Spleen (tissue), 11 donors: ENCODE measurements around the gene TRIO. TPM values are rescaled to one million over a fixed set of nuclear protein-coding genes. Genes with fewer than 3 reads are reported as not detected.

Experiments
- DNase-seq: peaks from one replicate; pipeline ENCODE4 v3.0.0-alpha.2; 2020
- H3K27ac ChIP-seq, 8 donors: fragments of 200-600 bp; sonication (generic) in 7 of 8; 1 replicate in 4 of 8; 2 replicates in 4 of 8; pipeline versions ENCODE4 v1.5.0 to v1.8.0; 2016 to 2021; ENCODE audit warnings: inconsistent platforms in 4 of 8, mild to moderate bottlenecking in 4 of 8, moderate library complexity in 1 of 8
- H3K27me3 ChIP-seq, 7 donors: fragments of 200-600 bp; sonication (generic) in 6 of 7; replicated peaks in 1 of 7; 1 replicate in 4 of 7; 2 replicates in 3 of 7; pipeline versions ENCODE4 v1.5.0 to v1.8.0; 2016 to 2021; ENCODE audit warnings: inconsistent platforms in 3 of 7, mild to moderate bottlenecking in 1 of 7
- H3K36me3 ChIP-seq, 6 donors: fragments of 200-600 bp; sonication (generic) in 5 of 6; 1 replicate in 4 of 6; 2 replicates in 2 of 6; pipeline versions ENCODE4 v1.5.0 to v1.8.0; 2016 to 2021; ENCODE audit warnings: inconsistent platforms in 2 of 6
- H3K4me1 ChIP-seq, 6 donors: fragments of 200-600 bp; sonication (generic) in 5 of 6; 1 replicate in 3 of 6; 2 replicates in 3 of 6; pipeline versions ENCODE4 v1.5.0 to v1.8.0; 2016 to 2021; ENCODE audit warnings: inconsistent platforms in 3 of 6
- H3K4me3 ChIP-seq, 8 donors: fragments of 200-600 bp; sonication (generic) in 7 of 8; 1 replicate in 4 of 8; 2 replicates in 4 of 8; pipeline versions ENCODE4 v1.5.0 to v1.8.0; 2016 to 2021; ENCODE audit warnings: inconsistent platforms in 4 of 8, mild to moderate bottlenecking in 4 of 8, moderate library complexity in 2 of 8
- H3K9me3 ChIP-seq, 8 donors: fragments of 200-600 bp; sonication (generic) in 7 of 8; 1 replicate in 4 of 8; 2 replicates in 4 of 8; pipeline versions ENCODE4 v1.5.0 to v1.8.0; 2016 to 2021; ENCODE audit warnings: inconsistent platforms in 4 of 8
- POLR2A ChIP-seq, 3 donors: fragments of 450-650 bp; IDR thresholded peaks; one replicate each; pipeline ENCODE4 v1.5.1; 2017; ENCODE audit warnings: antibody characterized with exemption in 3 of 3, mild to moderate bottlenecking in 1 of 3
- POLR2AphosphoS5 ChIP-seq, 3 donors: sonication (generic); formaldehyde crosslinking; IDR thresholded peaks; one replicate each; pipeline ENCODE4 v1.5.1; 2017; ENCODE audit warnings: antibody characterized with exemption in 3 of 3
- WGBS, 5 donors: extraction: QIAGEN DNeasy Blood & Tissue Kit in 3 of 5; methylation state at CpG; one replicate each; pipeline versions ENCODE4 v1.1.5 to v1.1.7; 2013 to 2018; 5-methylcytosine and 5-hydroxymethylcytosine counted together
- intact Hi-C: fragments of 100-400 bp; cut with DNase I; formaldehyde crosslinking; loops from one replicate; pipeline ENCODE4 v1.15.0; 2023; ENCODE audit warnings: low total_unique reads
- polyA plus RNA-seq, 3 donors: library from polyadenylated mRNA; stranded (reverse); fragments of 200-250 nt; gene quantifications; one replicate each; pipeline ENCODE4 v1.2.1, GENCODE V29; 2013
- total RNA-seq, 7 donors: library from RNA; depleted of rRNA in 3 of 7; stranded (reverse); fragments of >200 nt in 3 of 7; fragmentation: NEBNext Ultra II Directional in 4 of 7; extraction: Animal tissue kit (Norgen Biotek cat#: 25700) in 4 of 7; gene quantifications; one replicate each; pipeline versions ENCODE4 v1.1.0 to v1.2.1, GENCODE V29; 2016 to 2021
- TF ChIP-seq, protein P1 (sequence below), 11 experiments: fragments of 200-600 bp in 7 of 11; fragments of 450-650 bp in 4 of 11; sonication (generic) in 4 of 11; IDR thresholded peaks in 8 of 11; conservative IDR thresholded peaks in 3 of 11; 1 replicate in 7 of 11; 2 replicates in 4 of 11; pipeline versions ENCODE4 v1.4.0 to v1.8.0; 2016 to 2021; ENCODE audit warnings: antibody characterized with exemption in 11 of 11, inconsistent platforms in 4 of 11, mild to moderate bottlenecking in 1 of 11
- donor health status: healthy with polysubstance abuse.
- donor health status: DM: no; HTN: no; CAD: no; lungs with moderate emphysema.
- donor health status: DM: no; HTN: no; CAD: no.
- donor health status: Bipolar disorder and iron deficiency.
- donor health status: healthy.
- donor health status: DM: no; HTN: no; CAD: no.
- donor health status: DM: yes; HTN: yes; CAD: no.

Gene TRIO
- total and polyA plus RNA-seq, 10 donors = 21.5 to 280 (median 190) TPM

DNA sequence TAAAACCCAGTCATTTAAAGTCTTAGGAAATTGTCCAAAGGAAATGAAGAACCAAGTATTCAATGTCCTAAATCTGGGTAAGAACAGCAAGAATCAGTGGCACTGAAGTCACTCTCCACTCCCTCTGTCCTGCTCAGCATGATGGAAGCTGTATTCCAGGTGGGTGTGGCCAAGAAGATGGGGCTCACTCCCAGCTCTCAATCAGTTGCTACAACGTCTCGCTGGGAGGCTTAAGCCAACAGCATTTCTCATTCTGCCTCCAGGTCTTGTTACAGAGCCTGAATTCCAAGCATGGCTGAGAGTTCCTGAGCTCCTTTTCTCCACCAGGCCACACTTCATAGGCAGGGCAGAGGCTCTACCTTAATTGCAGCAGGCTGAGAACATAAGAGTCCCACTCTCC, 41.2 kb upstream of the TRIO start:
- Histone ChIP-seq H3K4me3 (no peak overlapping the region), H3K27ac (no peak overlapping the region), H3K27me3 (peaks cover 0 to 7% (median 0%) of the 10 kb centered on the region in 7 donors), H3K4me1 (no peaks in the 10 kb centered on the region), H3K9me3 (peaks cover 0 to 26% (median 5%) of the 10 kb centered on the region in 8 donors), H3K36me3 (no peaks in the 10 kb centered on the region)
- 86 to 94% (median 92%) methylated on average over 2 of the region's 2 CpGs for WGBS, 5 donors
- DNase-seq = no peak
- intact Hi-C loops = loop anchor here (10.0 kb wide), 1 partner anchor 117 kb away; no protein-coding TSS in a partner anchor
- TF ChIP-seq POLR2A (IDR thresholded peaks at IDR 0.05) = no peak
- TF ChIP-seq, protein P1, sequence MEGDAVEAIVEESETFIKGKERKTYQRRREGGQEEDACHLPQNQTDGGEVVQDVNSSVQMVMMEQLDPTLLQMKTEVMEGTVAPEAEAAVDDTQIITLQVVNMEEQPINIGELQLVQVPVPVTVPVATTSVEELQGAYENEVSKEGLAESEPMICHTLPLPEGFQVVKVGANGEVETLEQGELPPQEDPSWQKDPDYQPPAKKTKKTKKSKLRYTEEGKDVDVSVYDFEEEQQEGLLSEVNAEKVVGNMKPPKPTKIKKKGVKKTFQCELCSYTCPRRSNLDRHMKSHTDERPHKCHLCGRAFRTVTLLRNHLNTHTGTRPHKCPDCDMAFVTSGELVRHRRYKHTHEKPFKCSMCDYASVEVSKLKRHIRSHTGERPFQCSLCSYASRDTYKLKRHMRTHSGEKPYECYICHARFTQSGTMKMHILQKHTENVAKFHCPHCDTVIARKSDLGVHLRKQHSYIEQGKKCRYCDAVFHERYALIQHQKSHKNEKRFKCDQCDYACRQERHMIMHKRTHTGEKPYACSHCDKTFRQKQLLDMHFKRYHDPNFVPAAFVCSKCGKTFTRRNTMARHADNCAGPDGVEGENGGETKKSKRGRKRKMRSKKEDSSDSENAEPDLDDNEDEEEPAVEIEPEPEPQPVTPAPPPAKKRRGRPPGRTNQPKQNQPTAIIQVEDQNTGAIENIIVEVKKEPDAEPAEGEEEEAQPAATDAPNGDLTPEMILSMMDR (IDR thresholded peaks at IDR 0.05 in 8 of 11, conservative IDR thresholded peaks at IDR 0.05 in 3 of 11) = no peak
- TF ChIP-seq POLR2AphosphoS5 (IDR thresholded peaks at IDR 0.05) = no peak

DNA sequence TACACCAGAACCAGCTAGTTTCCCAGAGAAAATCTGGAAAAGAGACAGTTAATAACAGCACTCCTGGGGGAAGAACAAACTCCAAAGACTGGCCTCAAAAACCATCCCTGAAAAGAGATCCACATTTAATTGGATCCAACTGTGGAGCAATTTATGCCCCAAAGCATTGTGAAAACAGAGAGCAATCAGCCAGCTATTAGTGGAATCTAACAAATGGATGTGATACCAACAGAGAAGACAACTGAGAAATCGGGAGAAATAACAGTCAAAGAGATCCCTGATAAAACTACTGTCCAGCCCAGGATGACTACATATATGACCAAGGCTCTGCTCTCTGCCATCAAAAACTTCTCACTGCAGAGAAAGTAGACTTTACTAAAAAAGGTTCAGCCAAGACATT, 40.5 kb upstream of the TRIO start:
- no peak for DNase-seq
- Histone ChIP-seq H3K36me3 (no peaks in the 10 kb centered on the region), H3K4me3 (no peak overlapping the region), H3K4me1 (peaks cover 0 to 6% (median 0%) of the 10 kb centered on the region in 6 donors), H3K27me3 (peaks cover 0 to 9% (median 0%) of the 10 kb centered on the region in 7 donors), H3K9me3 (peaks cover 0 to 19% (median 3%) of the 10 kb centered on the region in 8 donors), H3K27ac (no peak overlapping the region)
- WGBS, 5 donors = 90 to 95% (median 94%) methylated on average over 1 of the region's 1 CpG
- intact Hi-C loops = loop anchor here (10.0 kb wide), 1 partner anchor 118 kb away; no protein-coding TSS in a partner anchor
- TF ChIP-seq, protein P1 (IDR thresholded peaks at IDR 0.05 in 8 of 11, conservative IDR thresholded peaks at IDR 0.05 in 3 of 11) = no peak
- no peak for TF ChIP-seq POLR2AphosphoS5 (IDR thresholded peaks at IDR 0.05)
- no peak for TF ChIP-seq POLR2A (IDR thresholded peaks at IDR 0.05)

DNA sequence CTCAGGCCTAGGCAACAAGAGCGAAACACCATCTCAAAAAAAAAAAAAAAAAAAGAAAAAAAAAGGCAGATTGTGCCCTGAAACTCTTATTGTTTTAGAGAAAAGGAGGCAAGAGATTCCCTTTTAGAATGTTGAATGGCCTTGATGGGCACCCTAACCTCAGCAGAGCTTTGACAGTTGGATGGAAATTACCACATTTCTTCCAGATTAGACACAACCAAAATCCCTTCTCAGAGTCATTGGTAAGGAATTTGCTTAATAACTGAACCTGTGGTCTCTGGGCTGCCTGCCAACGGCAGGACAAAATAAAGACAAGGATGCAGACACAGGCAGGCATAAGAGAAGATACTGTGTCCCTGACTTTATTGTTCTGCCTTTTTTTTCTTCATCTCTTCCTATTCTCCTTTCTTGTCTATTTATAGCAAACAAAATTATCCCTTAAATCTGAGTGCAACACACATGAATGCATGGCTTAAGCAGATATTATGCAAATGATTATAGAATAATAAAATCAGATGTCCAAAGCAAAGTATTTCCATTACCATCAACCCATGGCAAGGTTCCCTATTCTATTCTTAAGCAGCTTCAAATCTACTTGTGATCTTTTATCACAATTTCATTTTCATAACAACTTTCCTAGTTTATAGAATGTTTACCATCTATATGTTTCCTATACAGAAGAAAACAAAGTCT, 37.3 kb upstream of the TRIO start:
- WGBS, 5 donors = 35 to 66% (median 49%) methylated on average over 2 of the region's 2 CpGs
- DNase-seq = no peak
- H3K4me1 ChIP-seq = peaks cover 0 to 24% (median 8%) of the 10 kb centered on the region in 6 donors
- peaks cover 0 to 9% (median 0%) of the 10 kb centered on the region in 7 donors for H3K27me3 ChIP-seq
- no peak overlapping the region for H3K27ac ChIP-seq
- H3K4me3 ChIP-seq = no peak overlapping the region
- no peaks in the 10 kb centered on the region for H3K36me3 ChIP-seq
- peaks cover 0 to 22% (median 3%) of the 10 kb centered on the region in 8 donors for H3K9me3 ChIP-seq
- TF ChIP-seq, protein P1 (IDR thresholded peaks at IDR 0.05 in 8 of 11, conservative IDR thresholded peaks at IDR 0.05 in 3 of 11) = no peak
- TF ChIP-seq POLR2AphosphoS5 (IDR thresholded peaks at IDR 0.05) = no peak
- no peak for TF ChIP-seq POLR2A (IDR thresholded peaks at IDR 0.05)
- intact Hi-C loops = loop anchor here (5.0 to 10.0 kb wide), 2 partner anchors 121 to 161 kb away; no protein-coding TSS in a partner anchor

DNA sequence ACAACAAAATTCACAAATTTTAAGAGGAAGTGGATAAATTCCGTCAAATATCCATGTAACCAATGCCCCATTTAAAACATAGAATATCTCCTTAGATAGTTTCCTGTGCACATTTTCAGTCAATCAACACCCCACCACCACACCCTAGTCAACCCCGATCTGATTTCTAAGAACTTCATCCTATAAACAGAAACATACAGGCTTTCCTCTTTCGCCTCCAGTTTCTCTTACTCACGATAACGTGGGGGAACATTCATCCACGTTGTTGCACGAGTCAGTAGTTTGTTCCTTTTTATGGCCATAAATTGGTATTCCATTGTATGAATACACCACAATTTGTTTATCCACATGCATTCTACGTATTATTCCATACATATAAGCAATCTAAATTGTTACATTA, 35.6 kb upstream of the TRIO start:
- intact Hi-C loops = loop anchor here (5.0 to 10.0 kb wide), 2 partner anchors 123 to 160 kb away; no protein-coding TSS in a partner anchor
- Histone ChIP-seq H3K9me3 (peaks cover 0 to 18% (median 3%) of the 10 kb centered on the region in 8 donors), H3K27ac (no peak overlapping the region), H3K27me3 (peaks cover 0 to 9% (median 0%) of the 10 kb centered on the region in 7 donors), H3K4me3 (peak overlapping the region in 1 of 8 donors; percentile 50), H3K4me1 (peaks cover 0 to 24% (median 8%) of the 10 kb centered on the region in 6 donors), H3K36me3 (no peaks in the 10 kb centered on the region)
- no peak for DNase-seq
- TF ChIP-seq POLR2A (IDR thresholded peaks at IDR 0.05) (no peak), POLR2AphosphoS5 (IDR thresholded peaks at IDR 0.05) (no peak)
- TF ChIP-seq, protein P1 (IDR thresholded peaks at IDR 0.05 in 8 of 11, conservative IDR thresholded peaks at IDR 0.05 in 3 of 11) = no peak
- WGBS, 5 donors = 43 to 58% (median 50%) methylated on average over 8 of the region's 8 CpGs
